ENCODE results near the gene SPHK2. TPM values are rescaled to one million over a fixed set of nuclear protein-coding genes. Genes with fewer than 3 reads are reported as not detected.
"Not testable (repeated sequence)": the region's sequence is repeated elsewhere in the genome, so short reads cannot be mapped to it uniquely, and the experiment has no call there.

SPHK2 gene
- total RNA-seq, 1 donor: 10.9 TPM

GRCh38 chr19:48674921-48675824 is 55.9 kb downstream of the SPHK2 start:
- no peak overlapping the region for H3K4me3 ChIP-seq (ENCODE audit: low read depth, low read length)
- peak; percentile 84 for DNase-seq (ENCODE audit: low read depth)
- TF ChIP-seq CTCF (IDR thresholded peaks at IDR 0.05; ENCODE audit: insufficient read depth, low read length): peak; percentile 90

GRCh38 chr19:48676487-48676886 is 57.2 kb downstream of the SPHK2 start:
- TF ChIP-seq CTCF (IDR thresholded peaks at IDR 0.05; ENCODE audit: insufficient read depth, low read length): no peak
- no peak overlapping the region for H3K4me3 ChIP-seq (ENCODE audit: low read depth, low read length)
- no peak for DNase-seq (ENCODE audit: low read depth)

GRCh38 chr19:48676887-48677286 is 57.6 kb downstream of the SPHK2 start:
- no peak for TF ChIP-seq CTCF (IDR thresholded peaks at IDR 0.05; ENCODE audit: insufficient read depth, low read length)
- DNase-seq (ENCODE audit: low read depth): no peak
- no peak overlapping the region for H3K4me3 ChIP-seq (ENCODE audit: low read depth, low read length)

- TF ChIP-seq CTCF (IDR thresholded peaks at IDR 0.05; ENCODE audit: insufficient read depth, low read length): no peak
Measured at GRCh38 chr19:48678201-48678600, 58.9 kb downstream of the SPHK2 start.

GRCh38 chr19:48680006-48680405 is 60.7 kb downstream of the SPHK2 start:
- DNase-seq (ENCODE audit: low read depth); H3K4me3 ChIP-seq (ENCODE audit: low read depth, low read length): not testable (repeated sequence)

More at GRCh38 chr19:48678201-48678600, 58.9 kb downstream of the SPHK2 start:
- no peak overlapping the region for H3K4me3 ChIP-seq (ENCODE audit: low read depth, low read length)
- DNase-seq (ENCODE audit: low read depth): peak; percentile 23

Other genes starting within 250 kb of the SPHK2 start
- 23.7 and 140 TPM in 2 replicates for gene KDELR1, start 228.0 kb upstream of the SPHK2 start, total RNA-seq (ENCODE audit: low replicate concordance)
- gene GRIN2D, start 225.8 kb upstream of the SPHK2 start, total RNA-seq (ENCODE audit: low replicate concordance): 1.2 and 2.2 TPM in 2 replicates
- 34.1 and 34.6 TPM in 2 replicates for gene GRWD1, start 173.5 kb upstream of the SPHK2 start, total RNA-seq (ENCODE audit: low replicate concordance)
- gene KCNJ14, start 163.9 kb upstream of the SPHK2 start, total RNA-seq (ENCODE audit: low replicate concordance): 0.54 and 1.3 TPM in 2 replicates
- gene CYTH2, start 150.1 kb upstream of the SPHK2 start, total RNA-seq (ENCODE audit: low replicate concordance): 51.3 and 107 TPM in 2 replicates
- gene LMTK3, start 107.7 kb upstream of the SPHK2 start, total RNA-seq (ENCODE audit: low replicate concordance): not detected in 2 replicates
- not detected in 2 replicates for gene SULT2B1, start 67.3 kb upstream of the SPHK2 start, total RNA-seq (ENCODE audit: low replicate concordance)
- not detected in 2 replicates for gene SPACA4, start 12.8 kb upstream of the SPHK2 start, total RNA-seq (ENCODE audit: low replicate concordance)
- 0.18 TPM in 1 of 2 replicates, not detected in the other for gene FAM83E, start 4.4 kb upstream of the SPHK2 start, total RNA-seq (ENCODE audit: low replicate concordance)
- 1,782 and 2,036 TPM in 2 replicates for gene RPL18, start 328 bp upstream of the SPHK2 start, total RNA-seq (ENCODE audit: low replicate concordance)
- 20.9 and 48.8 TPM in 2 replicates for gene DBP, start 17.9 kb downstream of the SPHK2 start, total RNA-seq (ENCODE audit: low replicate concordance)
- gene CA11, start 26.7 kb downstream of the SPHK2 start, total RNA-seq (ENCODE audit: low replicate concordance): 2.3 and 14.5 TPM in 2 replicates
- 0.09 TPM in 1 of 2 replicates, not detected in the other for gene NTN5, start 53.5 kb downstream of the SPHK2 start, total RNA-seq (ENCODE audit: low replicate concordance)
- not detected in 2 replicates for gene FUT2, start 76.5 kb downstream of the SPHK2 start, total RNA-seq (ENCODE audit: low replicate concordance)
- gene MAMSTR, start 100.2 kb downstream of the SPHK2 start, total RNA-seq (ENCODE audit: low replicate concordance): 2.5 and 8.0 TPM in 2 replicates
- gene RASIP1, start 121.1 kb downstream of the SPHK2 start, total RNA-seq (ENCODE audit: low replicate concordance): 0.16 and 0.45 TPM in 2 replicates
- not detected in 2 replicates for gene IZUMO1, start 127.4 kb downstream of the SPHK2 start, total RNA-seq (ENCODE audit: low replicate concordance)
- under 0.01 TPM in 1 of 2 replicates, not detected in the other for gene FUT1, start 133.1 kb downstream of the SPHK2 start, total RNA-seq (ENCODE audit: low replicate concordance)
- not detected in 2 replicates for gene FGF21, start 136.0 kb downstream of the SPHK2 start, total RNA-seq (ENCODE audit: low replicate concordance)
- 9.6 and 30.4 TPM in 2 replicates for gene BCAT2, start 191.5 kb downstream of the SPHK2 start, total RNA-seq (ENCODE audit: low replicate concordance)
- 3.6 and 25.5 TPM in 2 replicates for gene HSD17B14, start 217.0 kb downstream of the SPHK2 start, total RNA-seq (ENCODE audit: low replicate concordance)
- 28.9 and 44.0 TPM in 2 replicates for gene PLEKHA4, start 249.1 kb downstream of the SPHK2 start, total RNA-seq (ENCODE audit: low replicate concordance)

Measured in fibroblast of the aortic adventitia (primary cell).